Right ventricle myocardium inferior (tissue), 1 donor: Measurements from ENCODE around the gene ADAM21. TPM values are rescaled to one million over a fixed set of nuclear protein-coding genes. Genes with fewer than 3 reads are reported as not detected.
"Not testable (repeated sequence)": the region's sequence is repeated elsewhere in the genome, so short reads cannot be mapped to it uniquely, and the experiment has no call there.

Source experiments
- ATAC-seq: fragments of 200-7000 bp; cut with Tn5 transposase; one replicate; pipeline ENCODE4 v1.9.1; 2020; ENCODE audit warnings: mild to moderate bottlenecking, moderate library complexity
- DNase-seq: peaks from one replicate; pipeline ENCODE4 v3.0.0; 2021; ENCODE audit errors: missing footprints
- intact Hi-C: fragments of 100-400 bp; cut with DNase I; formaldehyde crosslinking; loops from one replicate; pipeline ENCODE4 v1.11.0; 2022
- long read RNA-seq: library from polyadenylated mRNA; unstranded; transcript quantifications from one replicate; pipeline ENCODE4 v2.0.0, GENCODE V29; 2021
- total RNA-seq: library from RNA; stranded (reverse); fragmentation: NEBNext Ultra II Directional; extraction: Animal tissue kit (Norgen Biotek cat#: 25700); gene quantifications from one replicate; pipeline ENCODE4 v1.2.1, GENCODE V29; 2021
- donor health status: DM: no; HTN: yes; CAD: no; lungs with severe emphysema.

The ADAM21 gene
- total RNA-seq: 0.38 TPM
- long read RNA-seq: 0 reads

DNA sequence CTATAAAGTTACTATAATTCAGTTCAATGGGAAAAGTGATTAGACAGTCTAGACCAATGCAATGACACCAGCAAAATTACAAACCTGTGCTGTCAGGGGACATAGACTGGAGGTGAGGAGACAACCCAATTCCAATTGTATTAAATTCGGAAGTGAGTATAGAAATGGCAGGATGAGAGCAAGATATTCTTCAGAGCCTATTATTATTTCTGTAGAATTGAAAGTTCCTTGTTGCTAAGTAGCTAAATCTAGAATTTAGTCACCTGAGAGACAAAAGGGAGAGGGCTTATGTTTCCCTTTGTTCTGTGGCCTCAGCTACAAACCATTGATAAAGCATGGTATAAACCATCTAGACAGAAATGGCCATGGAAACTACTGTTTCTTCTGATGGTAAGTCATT, at the start of gene ADAM21:
ADAM21 (plus strand) TSS at position 301 of the 400 bp plus-strand sequence. CDS start 5,326 bp downstream, outside the sequence.
- intact Hi-C loops: no loop called here
- DNase-seq: no peak
- no peak for ATAC-seq

DNA sequence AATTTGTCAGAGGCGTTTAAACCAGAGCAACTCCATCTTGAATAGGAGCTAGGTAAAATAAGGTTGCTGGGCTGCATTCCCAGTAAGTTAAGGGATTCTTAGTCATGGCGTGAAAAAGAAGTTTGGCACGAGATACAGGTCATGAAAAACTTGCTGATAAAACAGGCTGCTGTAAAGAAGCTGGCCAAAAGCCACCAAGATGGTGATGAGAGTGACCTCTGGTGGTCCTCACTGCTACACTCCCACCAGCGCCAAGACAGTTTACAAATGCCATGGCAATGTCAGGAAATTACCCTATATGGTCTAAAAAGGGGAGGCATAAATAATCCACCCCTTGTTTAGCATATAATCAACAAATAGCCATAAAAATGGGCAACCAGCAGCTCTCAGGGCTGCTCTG, 48.6 kb upstream of the ADAM21 start:
- intact Hi-C loops, DNase-seq, ATAC-seq: not testable (repeated sequence)

DNA sequence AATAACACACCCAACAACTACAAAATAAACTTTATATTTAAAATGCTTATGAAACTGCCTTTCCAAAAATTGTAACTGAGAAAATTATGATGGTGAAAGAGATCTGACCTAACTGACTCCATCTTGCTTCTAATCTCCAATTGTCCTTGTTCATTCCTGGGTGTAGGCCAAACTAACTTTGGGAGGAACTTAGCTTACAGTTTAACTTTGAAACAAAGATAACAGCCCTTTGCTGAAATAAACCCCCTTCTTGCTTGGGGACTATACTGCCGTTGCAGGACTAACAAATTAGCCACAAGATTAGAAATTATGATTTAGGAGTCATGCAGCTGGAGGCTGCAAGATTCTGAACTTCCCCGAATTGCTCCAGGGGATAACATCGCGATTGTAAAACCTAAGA, 45.8 kb upstream of the ADAM21 start:
- intact Hi-C loops, DNase-seq, ATAC-seq: not testable (repeated sequence)

DNA sequence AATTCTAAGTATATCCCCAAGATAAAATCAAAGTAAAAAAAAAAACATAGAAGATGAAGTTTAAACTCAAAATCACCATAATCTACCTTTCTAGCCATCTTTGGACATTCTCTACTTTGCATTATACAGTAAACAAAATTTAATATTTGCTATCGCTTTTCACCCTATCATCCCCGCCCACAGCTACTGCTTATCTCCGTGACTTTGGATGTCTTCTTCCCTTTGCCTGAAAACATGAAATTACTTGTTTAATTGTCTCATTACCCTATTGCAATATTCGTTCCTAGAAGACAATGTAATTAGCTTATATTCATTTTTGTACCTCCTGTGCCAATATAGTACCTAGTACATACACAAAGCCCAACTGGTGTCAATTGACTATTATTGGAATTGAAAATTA, 44.4 kb upstream of the ADAM21 start:
- ATAC-seq (no peak), DNase-seq (no peak)
- intact Hi-C loops: no loop called here

DNA sequence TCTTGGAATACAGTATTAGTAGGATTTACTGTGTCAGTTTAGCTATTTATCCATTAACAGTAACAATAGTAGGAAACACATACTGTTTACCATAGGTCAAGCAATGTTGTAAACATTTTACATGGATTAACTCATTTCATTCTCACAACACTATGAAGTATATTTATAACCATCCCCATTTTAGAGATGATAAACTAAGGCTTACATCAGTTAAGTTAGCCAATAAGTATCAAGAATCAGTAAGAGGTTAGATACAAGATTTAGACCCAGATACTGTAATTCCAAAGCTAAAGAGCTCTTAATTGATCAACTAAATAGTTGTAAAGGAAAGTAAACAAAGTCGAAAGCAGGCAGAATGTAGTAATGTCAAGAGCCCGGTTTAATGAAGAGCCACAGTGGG, 36.2 kb upstream of the ADAM21 start:
- no peak for DNase-seq
- intact Hi-C loops: loop anchor here (10.0 kb wide), 1 partner anchor 61 kb away; the partner anchor contains the start of gene COX16
- ATAC-seq: no peak

DNA sequence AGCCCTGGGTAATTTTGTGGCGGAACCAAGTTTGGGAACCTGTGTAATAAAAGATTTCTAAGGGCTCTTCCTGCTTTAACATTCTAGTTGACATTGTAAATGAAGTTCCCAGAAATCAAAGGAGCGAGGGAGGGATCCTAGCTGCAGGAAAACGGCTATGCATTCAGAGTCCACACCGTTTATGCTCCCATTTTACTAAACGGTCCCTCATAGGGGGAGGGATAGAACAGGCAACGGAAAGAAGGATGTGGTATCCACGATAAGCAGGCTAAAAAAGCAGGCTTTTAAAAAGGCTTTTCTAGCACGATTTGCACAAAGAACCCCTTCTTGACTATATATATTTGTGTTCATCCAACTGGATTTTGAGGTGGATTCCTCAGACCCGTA, 35.6 kb upstream of the ADAM21 start:
- DNase-seq (no peak), ATAC-seq (no peak)
- intact Hi-C loops: loop anchor here (10.0 kb wide), 1 partner anchor 62 kb away; the partner anchor contains the start of gene COX16

DNA sequence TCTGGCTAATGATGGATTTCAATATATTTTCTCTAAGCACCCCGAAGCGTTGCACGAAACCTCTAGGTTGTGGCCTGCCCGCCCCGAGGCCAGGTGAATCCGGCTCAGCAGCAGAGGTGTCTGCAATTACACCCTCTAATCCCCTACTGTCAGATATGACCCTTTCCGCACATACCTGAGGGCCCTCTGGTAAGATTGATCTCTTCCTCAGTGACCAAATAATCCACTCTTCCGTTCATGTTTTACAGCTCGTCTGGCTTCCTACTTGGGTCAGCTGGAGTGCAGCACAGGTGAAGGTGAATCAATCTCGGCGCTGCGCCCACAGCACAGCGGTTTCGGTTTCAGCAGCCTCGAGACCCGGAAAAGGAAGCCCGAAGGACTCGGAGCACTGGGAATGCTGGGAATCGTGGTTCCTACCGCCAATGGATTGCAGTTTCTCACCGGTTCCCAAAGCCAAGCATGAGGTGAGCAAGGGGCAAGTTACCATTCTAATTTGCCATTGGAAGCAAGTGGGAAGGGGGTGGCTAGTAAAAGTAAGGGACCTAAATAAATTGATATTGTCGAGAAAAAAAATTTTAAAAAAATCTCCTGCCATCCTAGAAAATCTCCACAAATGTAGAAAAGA, 35.1 kb upstream of the ADAM21 start, which contains the start of gene SYNJ2BP:
SYNJ2BP (minus strand) TSS at position 366 of the 625 bp plus-strand sequence; CDS start at position 239, 127 bp downstream.
- DNase-seq (peak; percentile 75), ATAC-seq (peak; percentile 93)
- intact Hi-C loops: loop anchor here (10.0 kb wide), 1 partner anchor 62 kb away; the partner anchor contains the start of gene COX16

DNA sequence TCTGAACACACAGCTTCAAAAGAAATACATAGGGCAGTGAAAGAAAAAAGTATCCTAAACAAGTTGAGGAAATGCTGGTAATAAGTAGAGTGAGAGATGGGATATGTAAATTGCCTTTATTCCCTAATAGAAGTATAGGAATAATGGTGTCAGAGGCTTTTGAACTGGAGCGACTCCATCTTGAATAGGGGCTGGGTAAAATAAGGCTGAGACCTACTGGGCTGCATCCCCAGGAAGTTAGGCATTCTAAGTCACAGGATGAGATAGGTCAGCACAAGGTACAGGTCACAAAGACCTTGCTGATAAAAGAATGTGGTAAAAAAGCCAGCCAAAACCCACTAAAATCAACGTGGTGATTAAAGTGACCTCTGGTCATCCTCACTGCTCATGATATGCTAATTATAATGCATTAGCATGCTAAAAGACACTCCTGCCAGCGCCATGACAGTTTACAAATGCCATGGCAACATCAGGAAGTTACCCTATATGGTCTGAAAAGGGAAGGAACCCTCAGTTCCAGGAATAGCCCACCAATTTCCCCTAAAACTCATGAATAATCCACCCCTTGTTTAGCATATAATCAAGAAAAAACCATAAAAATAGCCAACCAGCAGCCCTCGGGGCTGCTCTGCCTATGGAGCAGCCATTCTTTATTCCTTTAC, 32.6 kb upstream of the ADAM21 start:
- DNase-seq: not testable (repeated sequence)
- intact Hi-C loops: loop anchor here (10.0 kb wide), 1 partner anchor 65 kb away; the partner anchor contains the start of gene COX16

DNA sequence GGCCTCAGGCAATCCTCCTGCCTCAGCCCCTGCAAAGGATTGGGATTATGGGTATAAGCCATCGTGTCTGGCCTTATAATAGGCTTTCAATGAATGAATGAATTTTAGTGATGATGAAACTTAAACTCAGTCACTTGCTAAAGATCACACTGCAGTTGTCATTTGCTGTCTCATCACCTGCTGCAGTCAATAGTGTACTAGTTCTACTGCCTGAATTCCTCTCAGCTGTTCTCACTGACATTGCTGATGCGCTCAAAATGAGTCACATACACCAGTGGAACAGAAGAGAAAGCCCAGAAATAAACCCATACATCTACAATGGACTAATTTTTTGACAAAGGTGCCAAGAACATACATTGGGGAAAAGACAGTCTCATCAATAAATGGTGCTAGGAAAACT, 29.4 kb upstream of the ADAM21 start:
- ATAC-seq (no peak), DNase-seq (no peak)
- intact Hi-C loops: no loop called here

More for the DNA sequence above, 32.6 kb upstream of the ADAM21 start:
- ATAC-seq: not testable (repeated sequence)

DNA sequence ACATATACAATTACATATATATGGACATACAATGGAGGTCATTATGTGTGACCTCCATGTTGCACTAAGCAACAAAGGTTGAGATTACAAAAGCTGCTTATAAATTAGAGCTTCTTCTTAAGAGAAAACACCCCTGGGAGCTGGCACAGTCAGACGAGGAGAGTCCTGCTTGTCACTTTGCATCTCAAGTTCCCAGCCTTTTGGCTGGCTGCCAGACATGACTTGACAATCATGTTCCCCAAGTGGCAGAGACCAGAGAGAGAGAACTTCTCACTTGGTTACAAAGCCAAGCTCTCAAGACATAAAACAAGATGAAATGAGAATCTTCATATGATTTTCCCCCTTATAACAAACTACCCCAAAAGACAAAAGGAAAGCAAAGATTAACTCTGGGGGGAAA, 26.6 kb upstream of the ADAM21 start:
- intact Hi-C loops: no loop called here
- ATAC-seq: no peak
- DNase-seq: no peak

DNA sequence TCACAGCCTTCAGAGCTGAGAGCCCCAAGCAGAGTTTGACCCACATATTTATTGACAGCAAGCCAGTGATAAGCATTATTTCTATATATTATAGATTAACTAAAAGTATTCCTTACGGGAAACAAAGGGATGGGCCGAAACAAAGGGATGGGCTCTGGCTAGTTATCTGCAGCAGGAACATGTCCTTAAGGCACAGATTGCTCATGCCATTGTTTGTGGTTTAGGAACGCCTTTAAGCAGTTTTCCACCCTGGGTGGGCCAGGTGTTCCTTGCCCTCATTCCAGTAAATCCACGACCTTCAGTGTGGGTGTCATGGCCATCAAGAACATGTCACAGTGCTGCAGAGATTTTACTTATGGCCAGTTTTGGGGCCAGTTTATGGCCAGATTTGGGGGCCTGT, 25.4 kb upstream of the ADAM21 start:
- DNase-seq, ATAC-seq, intact Hi-C loops: not testable (repeated sequence)

DNA sequence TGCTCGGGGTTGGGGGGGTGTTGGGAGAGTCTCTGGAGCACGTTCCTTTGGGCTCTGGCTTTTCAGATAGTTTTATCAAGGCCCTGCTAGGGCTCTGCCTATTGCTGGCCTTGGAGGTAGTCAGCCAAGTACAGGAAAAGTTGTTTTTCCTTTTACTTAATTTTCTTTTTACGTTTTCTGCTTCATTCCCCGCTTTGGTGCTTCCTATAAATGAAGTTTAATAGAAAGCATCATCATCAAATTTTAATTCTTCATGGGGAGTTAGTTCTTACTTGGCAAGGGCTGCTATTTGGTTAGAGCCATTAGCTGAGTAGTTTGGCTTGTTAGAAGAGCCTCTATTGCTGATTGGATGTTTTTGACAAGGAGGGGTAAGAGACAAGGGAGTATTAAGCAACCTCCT, 15.1 kb upstream of the ADAM21 start:
- no peak for ATAC-seq
- intact Hi-C loops: no loop called here
- DNase-seq: no peak

DNA sequence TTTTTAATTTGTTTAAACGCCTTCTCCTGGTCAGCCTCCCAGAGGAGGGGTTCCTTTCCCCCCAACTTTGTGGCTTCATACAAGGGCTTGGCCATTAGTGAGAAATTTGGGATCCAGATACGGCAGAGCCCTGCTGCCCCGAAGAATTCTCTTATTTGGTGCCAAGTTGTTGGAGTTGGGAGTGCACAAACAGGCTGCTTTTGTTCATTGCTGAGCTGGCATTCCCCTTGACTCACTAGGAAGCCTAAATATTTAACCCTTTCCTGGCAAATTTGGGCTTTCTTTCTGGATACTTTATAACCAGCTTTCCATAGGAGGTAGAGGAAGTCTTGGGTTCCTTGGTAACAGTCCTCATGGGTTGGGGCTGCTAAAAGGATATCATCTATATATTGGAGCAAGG, 10.3 kb upstream of the ADAM21 start:
- DNase-seq (no peak), ATAC-seq (no peak)
- intact Hi-C loops: no loop called here

DNA sequence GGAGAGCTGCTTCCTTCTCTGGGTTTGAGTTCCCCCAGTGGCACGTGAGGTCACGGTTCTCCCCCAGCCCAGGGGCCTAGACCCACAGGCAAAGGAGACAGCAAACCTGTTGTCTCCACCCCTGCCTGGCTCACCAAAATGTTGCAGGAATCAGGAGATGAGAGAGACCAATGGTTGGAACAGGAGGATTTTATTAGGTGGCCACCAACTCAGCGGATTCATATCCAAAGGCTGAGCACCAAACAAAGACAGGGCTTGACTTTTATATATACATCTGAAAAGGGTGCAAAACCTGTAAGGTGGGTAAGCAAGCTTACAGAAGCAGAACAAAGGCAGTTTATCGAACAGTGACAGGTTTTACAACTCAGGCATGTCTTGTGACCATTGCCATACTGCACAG, 9.2 kb upstream of the ADAM21 start:
- intact Hi-C loops: no loop called here
- ATAC-seq (no peak), DNase-seq (no peak)

DNA sequence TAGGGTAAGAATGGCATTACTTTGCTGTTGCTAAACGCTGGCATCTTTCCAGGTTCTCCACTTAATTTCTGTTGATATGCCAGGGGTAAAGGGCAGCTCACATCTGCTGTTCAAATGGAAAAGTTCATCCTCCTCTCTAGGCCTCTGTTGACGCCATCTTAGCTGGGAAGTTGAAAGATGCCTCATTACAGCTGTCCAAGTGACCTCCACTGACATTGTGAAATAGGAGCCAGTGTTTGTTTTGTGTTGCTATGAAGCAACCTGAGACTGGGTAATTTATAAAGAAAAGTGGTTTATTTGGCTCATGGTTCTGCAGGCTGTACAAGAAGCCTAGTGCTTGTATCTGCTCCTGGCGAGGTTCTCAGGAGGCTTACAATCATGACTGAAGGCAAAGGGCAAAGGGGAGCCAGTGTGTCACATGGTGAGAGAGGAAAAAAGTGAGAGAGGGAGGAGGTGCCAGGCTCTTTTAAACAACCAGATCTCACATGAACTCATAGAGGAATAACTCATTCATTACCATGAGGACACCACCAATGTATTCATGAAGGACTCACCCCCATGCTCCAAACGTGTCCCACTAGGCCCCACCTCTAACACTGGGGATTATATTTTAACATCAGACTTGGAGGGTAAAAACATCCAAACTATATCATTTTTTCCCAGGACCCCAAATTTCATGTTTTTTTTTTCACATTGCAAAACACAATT, 3.2 kb upstream of the ADAM21 start:
- intact Hi-C loops: no loop called here
- DNase-seq (no peak), ATAC-seq (no peak)

DNA sequence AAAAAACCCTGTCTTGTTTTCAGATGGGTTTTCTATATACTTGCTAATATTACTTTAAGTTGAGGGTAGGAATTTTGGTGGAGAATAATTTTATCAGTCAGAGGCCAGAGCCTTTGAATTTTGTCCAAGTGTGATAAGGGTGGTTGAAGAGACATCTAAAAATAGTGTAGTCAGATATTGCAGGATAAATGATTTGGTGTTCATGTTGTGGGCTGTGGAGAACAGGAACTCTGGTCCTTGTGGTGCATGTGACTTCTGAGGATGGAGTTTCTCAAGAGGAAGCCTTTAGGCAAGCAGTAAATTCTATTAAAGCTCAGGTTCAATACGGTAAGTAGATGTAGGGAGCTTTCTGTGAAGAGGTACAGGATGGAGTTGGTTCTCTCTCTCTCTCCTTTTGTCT, 2.8 kb downstream of the ADAM21 start:
- DNase-seq (no peak), ATAC-seq (no peak)
- intact Hi-C loops: no loop called here

DNA sequence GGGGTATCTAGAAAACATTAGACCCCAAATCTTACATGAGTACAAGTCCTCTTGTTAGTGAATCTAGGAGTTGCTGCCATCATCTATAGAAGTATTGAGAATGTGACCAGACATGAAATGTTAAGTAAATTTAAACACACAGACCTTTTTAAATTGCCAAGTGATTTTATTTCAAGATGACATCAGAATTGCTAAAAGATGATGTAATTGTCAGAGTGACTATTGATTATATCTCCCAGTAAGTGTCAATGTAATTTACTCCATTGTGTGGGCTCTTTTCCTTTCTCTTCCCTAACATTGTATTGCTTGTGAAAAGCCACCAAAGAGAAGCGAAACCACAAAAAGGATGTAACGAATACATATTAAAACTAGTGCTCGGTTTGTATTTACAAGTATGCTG, 16.8 kb downstream of the ADAM21 start:
- no peak for ATAC-seq
- no peak for DNase-seq
- intact Hi-C loops: no loop called here

DNA sequence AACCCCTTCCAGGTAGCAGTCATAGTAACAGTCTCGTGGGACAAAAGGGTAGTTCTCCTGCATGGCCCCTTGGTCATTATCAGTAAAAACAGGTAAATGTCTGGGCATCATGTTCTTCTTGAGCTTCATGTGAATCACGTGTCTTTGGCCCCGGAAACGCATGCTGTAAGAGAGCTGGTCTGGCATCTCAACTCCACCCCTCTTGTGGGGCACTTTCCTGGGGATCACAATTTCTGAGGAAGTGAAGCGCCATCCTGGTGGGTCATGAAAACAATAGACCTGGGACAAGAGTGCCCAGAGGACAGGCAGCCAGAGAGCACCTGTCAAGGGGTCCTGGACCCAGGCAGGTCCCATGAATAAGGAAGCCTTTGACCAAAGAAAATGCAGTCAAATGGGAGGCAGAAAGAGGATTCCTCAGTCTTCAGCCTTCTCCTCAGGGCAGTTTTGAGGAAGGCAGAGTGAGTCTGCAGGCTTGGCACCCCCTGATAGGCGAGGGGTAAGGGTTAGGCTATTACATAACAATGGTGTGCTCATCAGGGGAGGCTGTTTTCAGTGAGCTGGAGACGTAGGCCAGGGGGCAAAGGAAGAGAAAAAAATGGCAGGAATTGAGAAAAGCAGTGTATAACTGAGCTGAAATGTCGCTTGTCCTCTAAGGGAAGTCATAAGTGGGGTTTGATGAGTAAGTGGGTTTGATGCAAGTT, 19.0 kb downstream of the ADAM21 start:
- intact Hi-C loops, ATAC-seq, DNase-seq: not testable (repeated sequence)
